Immature natural killer cell (primary cell): ENCODE results near the gene WDR17. TPM values are rescaled to one million over a fixed set of nuclear protein-coding genes. Genes with fewer than 3 reads are reported as not detected.

Experiments used
- DNase-seq, 3 donors: peaks; one replicate each; pipeline ENCODE4 v3.0.0; 2022; ENCODE audit warnings: mixed read lengths in 1 of 3
- H3K27ac Mint-ChIP-seq, 6 donors: one replicate each; pipeline ENCODE4 v1.8.0; 2020; ENCODE audit warnings: mixed read lengths in 6 of 6, mild to moderate bottlenecking in 5 of 6, inconsistent platforms in 4 of 6, moderate library complexity in 3 of 6
- H3K27me3 Mint-ChIP-seq, 3 donors: one replicate each; pipeline ENCODE4 v1.8.0; 2020 to 2021; ENCODE audit warnings: low read depth in 3 of 3, mild to moderate bottlenecking in 3 of 3, mixed read lengths in 3 of 3, moderate library complexity in 3 of 3, inconsistent platforms in 1 of 3
- H3K36me3 Mint-ChIP-seq, 3 donors: one replicate each; pipeline ENCODE4 v1.8.0; 2020; ENCODE audit warnings: mixed read lengths in 3 of 3, inconsistent platforms in 2 of 3, mild to moderate bottlenecking in 2 of 3
- H3K4me1 Mint-ChIP-seq, 2 donors: one replicate each; pipeline ENCODE4 v1.8.0; 2020; ENCODE audit warnings: inconsistent platforms in 2 of 2, mild to moderate bottlenecking in 2 of 2, mixed read lengths in 2 of 2, moderate library complexity in 1 of 2
- H3K4me3 Mint-ChIP-seq, 5 donors: one replicate each; pipeline ENCODE4 v1.8.0; 2020; ENCODE audit warnings: mild to moderate bottlenecking in 5 of 5, mixed read lengths in 5 of 5, inconsistent platforms in 3 of 5, moderate library complexity in 3 of 5
- H3K9me3 Mint-ChIP-seq, 6 donors: one replicate each; pipeline ENCODE4 v1.8.0; 2020; ENCODE audit warnings: mild to moderate bottlenecking in 6 of 6, mixed read lengths in 6 of 6, inconsistent platforms in 4 of 6, moderate library complexity in 3 of 6
- polyA plus RNA-seq, 3 donors: library from polyadenylated mRNA; unstranded; fragments of 300-500 nt; fragmentation: Illumina TruSeq; gene quantifications; one replicate each; pipeline ENCODE4 v1.2.3, GENCODE V29; 2021

The WDR17 gene
- polyA plus RNA-seq, result not detected

GRCh38 chr4:176065435-176066291, at the start of gene WDR17:
TSS of gene WDR17 (plus strand) at chr4:176065841. CDS start at chr4:176111581, 45,740 bp downstream.
- Mint-ChIP-seq H3K4me3 (peak within 1 kb of the TSS; percentile 78 to 81 (median 79)), H3K9me3 (peaks cover 0 to 9% (median 3%) of the 10 kb centered on the region in 6 donors), H3K27me3 (peaks cover 0 to 6% (median 3%) of the 10 kb centered on the region in 3 donors), H3K4me1 (peaks cover 6 to 16% of the 10 kb centered on the region in 2 donors), H3K36me3 (no peaks in the 10 kb centered on the region), H3K27ac (peak within 1 kb of the TSS in 3 of 6 donors; percentile 16 to 34 (median 24))
- DNase-seq, result peak; percentile 37 to 56 (median 50)

GRCh38 chr4:176016601-176017000, 49.0 kb upstream of the WDR17 start:
- Mint-ChIP-seq H3K36me3 (no peaks in the 10 kb centered on the region), H3K4me3 (no peak overlapping the region), H3K27ac (no peak overlapping the region), H3K4me1 (no peaks in the 10 kb centered on the region), H3K27me3 (peaks cover 0 to 2% (median 0%) of the 10 kb centered on the region in 3 donors), H3K9me3 (peaks cover 0 to 4% (median 0%) of the 10 kb centered on the region in 6 donors)
- no peak for DNase-seq

- no peaks in the 10 kb centered on the region for H3K4me1 Mint-ChIP-seq
- no peak overlapping the region for H3K27ac Mint-ChIP-seq
- DNase-seq, result no peak
- peaks cover 0 to 3% (median 0%) of the 10 kb centered on the region in 6 donors for H3K9me3 Mint-ChIP-seq
- H3K36me3 Mint-ChIP-seq, result no peaks in the 10 kb centered on the region
- H3K27me3 Mint-ChIP-seq, result no peaks in the 10 kb centered on the region
- no peak overlapping the region for H3K4me3 Mint-ChIP-seq
Observed at GRCh38 chr4:176020481-176021085, 45.1 kb upstream of the WDR17 start.

GRCh38 chr4:176030391-176030790, 35.2 kb upstream of the WDR17 start:
- Mint-ChIP-seq H3K36me3 (no peaks in the 10 kb centered on the region), H3K4me3 (no peak overlapping the region), H3K27ac (no peak overlapping the region), H3K4me1 (no peaks in the 10 kb centered on the region), H3K27me3 (peaks cover 0 to 2% (median 2%) of the 10 kb centered on the region in 3 donors), H3K9me3 (peaks cover 0 to 2% (median 0%) of the 10 kb centered on the region in 6 donors)
- no peak for DNase-seq

GRCh38 chr4:176031922-176032321, 33.7 kb upstream of the WDR17 start:
- H3K36me3 Mint-ChIP-seq, result no peaks in the 10 kb centered on the region
- H3K27me3 Mint-ChIP-seq, result peaks cover 0 to 4% (median 0%) of the 10 kb centered on the region in 3 donors
- no peak overlapping the region for H3K27ac Mint-ChIP-seq
- no peak overlapping the region for H3K4me3 Mint-ChIP-seq
- no peaks in the 10 kb centered on the region for H3K4me1 Mint-ChIP-seq
- H3K9me3 Mint-ChIP-seq, result peaks cover 0 to 1% (median 0%) of the 10 kb centered on the region in 6 donors
- no peak for DNase-seq

- Mint-ChIP-seq H3K4me1 (no peaks in the 10 kb centered on the region), H3K27ac (no peak overlapping the region), H3K4me3 (no peak overlapping the region), H3K27me3 (peaks cover 0 to 4% (median 0%) of the 10 kb centered on the region in 3 donors), H3K9me3 (peaks cover 0 to 1% (median 0%) of the 10 kb centered on the region in 6 donors), H3K36me3 (no peaks in the 10 kb centered on the region)
- DNase-seq, result no peak
Observed at GRCh38 chr4:176032454-176032853, 33.2 kb upstream of the WDR17 start.

- H3K27me3 Mint-ChIP-seq, result peaks cover 0 to 4% (median 0%) of the 10 kb centered on the region in 3 donors
- no peaks in the 10 kb centered on the region for H3K4me1 Mint-ChIP-seq
- H3K36me3 Mint-ChIP-seq, result no peaks in the 10 kb centered on the region
- no peak overlapping the region for H3K4me3 Mint-ChIP-seq
- H3K9me3 Mint-ChIP-seq, result peaks cover 0 to 6% (median under 1%) of the 10 kb centered on the region in 6 donors
- no peak overlapping the region for H3K27ac Mint-ChIP-seq
- no peak for DNase-seq
Observed at GRCh38 chr4:176034499-176034898, 31.1 kb upstream of the WDR17 start.

GRCh38 chr4:176034936-176035335, 30.7 kb upstream of the WDR17 start:
- DNase-seq, result no peak
- H3K9me3 Mint-ChIP-seq, result peaks cover 0 to 6% (median 1%) of the 10 kb centered on the region in 6 donors
- H3K4me3 Mint-ChIP-seq, result no peak overlapping the region
- H3K36me3 Mint-ChIP-seq, result no peaks in the 10 kb centered on the region
- no peak overlapping the region for H3K27ac Mint-ChIP-seq
- H3K4me1 Mint-ChIP-seq, result no peaks in the 10 kb centered on the region
- peaks cover 0 to 4% (median 0%) of the 10 kb centered on the region in 3 donors for H3K27me3 Mint-ChIP-seq

- no peak for DNase-seq
- Mint-ChIP-seq H3K27me3 (peaks cover 0 to 6% (median 0%) of the 10 kb centered on the region in 3 donors), H3K4me3 (no peak overlapping the region), H3K9me3 (peaks cover 1 to 9% (median 4%) of the 10 kb centered on the region in 6 donors), H3K4me1 (no peaks in the 10 kb centered on the region), H3K27ac (no peak overlapping the region), H3K36me3 (no peaks in the 10 kb centered on the region)
Observed at GRCh38 chr4:176036585-176037205, 28.9 kb upstream of the WDR17 start.

GRCh38 chr4:176038789-176039188, 26.9 kb upstream of the WDR17 start:
- Mint-ChIP-seq H3K4me1 (no peaks in the 10 kb centered on the region), H3K4me3 (no peak overlapping the region), H3K27me3 (peaks cover 0 to 4% (median 0%) of the 10 kb centered on the region in 3 donors), H3K36me3 (no peaks in the 10 kb centered on the region), H3K27ac (no peak overlapping the region), H3K9me3 (peaks cover 0 to 16% (median 8%) of the 10 kb centered on the region in 6 donors)
- no peak for DNase-seq

GRCh38 chr4:176042195-176042594, 23.4 kb upstream of the WDR17 start:
- Mint-ChIP-seq H3K4me3 (no peak overlapping the region), H3K27ac (no peak overlapping the region), H3K4me1 (no peaks in the 10 kb centered on the region), H3K36me3 (no peaks in the 10 kb centered on the region), H3K9me3 (peaks cover 0 to 29% (median 9%) of the 10 kb centered on the region in 6 donors), H3K27me3 (peaks cover 0 to 4% (median 0%) of the 10 kb centered on the region in 3 donors)
- no peak for DNase-seq

GRCh38 chr4:176043838-176044588, 21.6 kb upstream of the WDR17 start:
- H3K36me3 Mint-ChIP-seq, result no peaks in the 10 kb centered on the region
- H3K9me3 Mint-ChIP-seq, result peaks cover 0 to 29% (median 5%) of the 10 kb centered on the region in 6 donors
- no peak for DNase-seq
- peaks cover 0 to 4% (median 0%) of the 10 kb centered on the region in 3 donors for H3K27me3 Mint-ChIP-seq
- no peaks in the 10 kb centered on the region for H3K4me1 Mint-ChIP-seq
- H3K27ac Mint-ChIP-seq, result no peak overlapping the region
- H3K4me3 Mint-ChIP-seq, result no peak overlapping the region

- H3K4me1 Mint-ChIP-seq, result no peaks in the 10 kb centered on the region
- no peak overlapping the region for H3K4me3 Mint-ChIP-seq
- no peak overlapping the region for H3K27ac Mint-ChIP-seq
Observed at GRCh38 chr4:176044589-176044951, 21.1 kb upstream of the WDR17 start.

More at GRCh38 chr4:176044589-176044951, 21.1 kb upstream of the WDR17 start:
- Mint-ChIP-seq H3K27me3 (peaks cover 0 to 4% (median 0%) of the 10 kb centered on the region in 3 donors), H3K9me3 (peaks cover 0 to 29% (median 5%) of the 10 kb centered on the region in 6 donors), H3K36me3 (no peaks in the 10 kb centered on the region)
- no peak for DNase-seq
